NB4 (cell line): ENCODE results near the gene PDYN.

Source experiments
- CTCF ChIP-seq: IDR thresholded peaks from one replicate; pipeline ENCODE4 v1.5.1; 2012; ENCODE audit warnings: low read depth, low read length
- POLR2A ChIP-seq: IDR thresholded peaks from 2 replicates; pipeline ENCODE4 v1.6.1; 2011; ENCODE audit warnings: mild to moderate bottlenecking; ENCODE audit not compliant: insufficient read length; ENCODE audit errors: extremely low read depth

DNA sequence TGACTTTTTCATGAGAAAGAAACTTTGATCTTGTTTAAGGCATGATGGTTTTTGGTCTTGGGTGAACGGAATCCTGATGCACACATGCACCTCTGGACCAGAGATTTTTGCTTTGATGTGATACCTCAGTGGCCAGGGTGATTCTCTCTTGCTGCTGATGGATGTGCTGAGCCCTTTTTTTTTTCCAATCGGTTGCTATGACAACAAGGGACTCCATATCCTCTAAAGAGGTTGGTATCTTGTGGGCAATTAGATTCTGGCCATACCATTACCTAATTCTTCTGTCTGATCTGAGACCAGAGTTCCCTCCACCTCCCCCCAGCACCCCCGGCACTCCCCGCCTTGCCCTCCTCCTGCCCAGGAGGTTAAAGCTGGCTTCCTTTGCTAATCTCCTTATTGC lies 24.9 kb downstream of the PDYN start:
- TF ChIP-seq CTCF (no peak), POLR2A (no peak)
